NCI-H2107 (cell line): ENCODE measurements around the gene KCNK4.
"Not testable (repeated sequence)": the region's sequence is repeated elsewhere in the genome, so short reads cannot be mapped to it uniquely, and the experiment has no call there.

ENCODE experiments used
- DNase-seq: peaks from one replicate; lab custom pipeline; 2025; lab: John Stamatoyannopoulos, UW

The KCNK4 gene

DNA sequence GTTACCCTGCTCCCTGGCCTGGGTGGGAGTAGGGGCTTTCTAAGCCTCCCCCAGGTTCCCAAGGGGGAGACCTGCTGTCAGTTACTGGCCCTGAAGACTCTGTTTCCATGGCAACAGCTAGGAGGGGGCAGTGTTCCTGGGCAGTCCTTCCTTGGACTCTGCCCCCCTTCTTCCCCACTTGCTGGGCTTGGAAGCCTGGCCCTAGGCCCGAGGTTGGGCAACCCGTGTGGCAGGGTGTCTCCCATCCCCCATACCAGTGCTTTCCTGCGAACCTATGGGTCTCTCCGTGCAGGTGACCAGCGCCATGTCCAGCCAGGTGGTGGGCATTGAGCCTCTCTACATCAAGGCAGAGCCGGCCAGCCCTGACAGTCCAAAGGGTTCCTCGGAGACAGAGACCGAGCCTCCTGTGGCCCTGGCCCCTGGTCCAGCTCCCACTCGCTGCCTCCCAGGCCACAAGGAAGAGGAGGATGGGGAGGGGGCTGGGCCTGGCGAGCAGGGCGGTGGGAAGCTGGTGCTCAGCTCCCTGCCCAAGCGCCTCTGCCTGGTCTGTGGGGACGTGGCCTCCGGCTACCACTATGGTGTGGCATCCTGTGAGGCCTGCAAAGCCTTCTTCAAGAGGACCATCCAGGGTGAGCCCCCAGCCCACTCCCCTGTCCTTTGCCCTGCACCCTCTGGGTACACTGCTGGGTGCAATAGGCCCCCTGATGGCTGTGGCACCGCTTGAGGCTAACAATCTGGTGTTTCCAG is 15.9 kb downstream of the KCNK4 start:
- DNase-seq, result no peak

DNA sequence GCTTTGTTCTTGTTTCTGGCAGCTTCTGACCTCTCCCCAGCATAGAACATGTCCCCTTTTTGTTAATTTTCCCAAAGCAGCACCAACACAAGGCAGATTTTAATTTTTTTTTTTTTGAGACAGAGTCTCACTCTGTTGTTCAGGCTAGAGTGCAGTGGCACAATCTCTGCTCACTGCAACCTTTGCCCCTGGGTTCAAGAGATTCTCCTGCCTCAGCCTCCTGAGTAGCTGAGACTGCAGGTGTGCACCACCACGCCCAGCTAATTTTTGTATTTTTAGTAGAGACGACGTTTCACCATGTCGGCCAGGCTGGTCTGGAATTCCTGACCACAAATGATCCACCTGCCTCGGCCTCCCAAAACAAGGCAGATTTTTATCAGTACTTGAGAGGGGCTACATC is 16.7 kb downstream of the KCNK4 start:
- DNase-seq, result not testable (repeated sequence)

DNA sequence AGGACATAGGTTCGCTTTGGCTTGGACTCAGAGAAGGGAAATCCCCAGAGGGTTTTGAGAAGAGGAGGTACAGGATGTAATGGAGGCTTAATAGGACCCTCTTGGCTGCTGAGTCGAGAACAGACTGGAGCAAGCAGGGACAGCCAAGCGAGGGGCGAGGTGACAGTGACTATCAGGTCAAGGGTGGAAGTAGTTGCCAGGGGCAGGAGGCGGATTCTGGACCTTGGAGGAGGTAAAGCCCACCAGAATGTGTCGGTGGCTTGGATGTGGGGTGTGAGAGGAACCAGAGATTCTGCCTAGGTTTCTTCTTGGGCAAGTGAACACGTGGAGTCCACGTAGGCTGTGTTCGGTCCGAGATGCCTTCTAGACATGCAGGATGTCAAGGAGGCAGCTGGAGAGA is 21.8 kb downstream of the KCNK4 start:
- DNase-seq, result no peak

DNA sequence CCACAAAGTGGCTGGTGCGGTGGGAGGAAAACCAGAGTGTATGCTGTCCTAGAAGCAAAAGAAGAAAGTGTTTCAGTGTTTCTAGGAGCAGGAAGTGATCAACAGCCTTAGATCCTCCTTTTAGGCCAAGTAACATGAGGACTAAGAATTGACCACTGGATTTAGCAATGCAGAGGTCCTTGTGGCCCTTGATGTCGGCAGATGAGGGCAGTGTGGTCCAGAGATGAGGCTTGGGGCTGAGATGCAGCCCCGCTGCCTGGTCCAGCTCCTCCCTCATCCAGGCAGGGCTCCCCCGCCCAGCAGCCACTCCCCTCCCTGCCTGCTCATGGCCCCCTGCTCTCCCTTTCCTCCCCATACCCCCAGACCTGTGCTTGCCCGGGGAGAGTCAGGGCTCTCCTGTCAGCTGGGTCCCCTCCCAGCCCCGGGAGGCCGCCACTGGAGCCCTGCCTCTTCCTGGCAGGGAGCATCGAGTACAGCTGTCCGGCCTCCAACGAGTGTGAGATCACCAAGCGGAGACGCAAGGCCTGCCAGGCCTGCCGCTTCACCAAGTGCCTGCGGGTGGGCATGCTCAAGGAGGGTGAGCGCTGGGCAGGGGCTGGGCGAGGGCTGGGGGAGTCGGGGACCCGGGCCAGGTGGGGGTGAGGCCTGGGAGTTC is 22.5 kb downstream of the KCNK4 start:
- no peak for DNase-seq

DNA sequence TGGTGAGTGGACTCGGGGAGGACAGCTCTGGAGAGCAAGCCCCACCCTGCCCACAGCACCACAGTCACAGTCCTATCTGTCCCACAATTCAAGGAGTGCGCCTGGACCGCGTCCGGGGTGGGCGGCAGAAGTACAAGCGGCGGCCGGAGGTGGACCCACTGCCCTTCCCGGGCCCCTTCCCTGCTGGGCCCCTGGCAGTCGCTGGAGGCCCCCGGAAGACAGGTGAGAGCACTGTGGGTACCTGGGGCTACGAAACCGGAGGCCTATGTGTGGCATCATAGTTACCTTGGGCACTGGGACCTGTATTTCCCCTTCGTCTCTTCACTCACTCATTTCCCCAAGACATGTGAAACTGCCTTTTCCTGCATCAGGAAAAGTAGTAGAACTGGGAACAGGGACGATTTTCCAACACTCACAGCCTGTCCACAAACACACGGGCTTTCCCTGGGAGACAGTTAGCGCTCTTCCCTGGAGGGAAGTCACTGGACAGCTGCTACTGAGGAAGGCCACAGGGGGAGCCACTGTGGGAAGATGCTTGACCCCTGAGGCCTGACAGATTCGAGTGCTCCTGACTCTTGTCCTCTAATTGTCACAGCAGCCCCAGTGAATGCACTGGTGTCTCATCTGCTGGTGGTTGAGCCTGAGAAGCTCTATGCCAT is 23.2 kb downstream of the KCNK4 start:
- no peak for DNase-seq

DNA sequence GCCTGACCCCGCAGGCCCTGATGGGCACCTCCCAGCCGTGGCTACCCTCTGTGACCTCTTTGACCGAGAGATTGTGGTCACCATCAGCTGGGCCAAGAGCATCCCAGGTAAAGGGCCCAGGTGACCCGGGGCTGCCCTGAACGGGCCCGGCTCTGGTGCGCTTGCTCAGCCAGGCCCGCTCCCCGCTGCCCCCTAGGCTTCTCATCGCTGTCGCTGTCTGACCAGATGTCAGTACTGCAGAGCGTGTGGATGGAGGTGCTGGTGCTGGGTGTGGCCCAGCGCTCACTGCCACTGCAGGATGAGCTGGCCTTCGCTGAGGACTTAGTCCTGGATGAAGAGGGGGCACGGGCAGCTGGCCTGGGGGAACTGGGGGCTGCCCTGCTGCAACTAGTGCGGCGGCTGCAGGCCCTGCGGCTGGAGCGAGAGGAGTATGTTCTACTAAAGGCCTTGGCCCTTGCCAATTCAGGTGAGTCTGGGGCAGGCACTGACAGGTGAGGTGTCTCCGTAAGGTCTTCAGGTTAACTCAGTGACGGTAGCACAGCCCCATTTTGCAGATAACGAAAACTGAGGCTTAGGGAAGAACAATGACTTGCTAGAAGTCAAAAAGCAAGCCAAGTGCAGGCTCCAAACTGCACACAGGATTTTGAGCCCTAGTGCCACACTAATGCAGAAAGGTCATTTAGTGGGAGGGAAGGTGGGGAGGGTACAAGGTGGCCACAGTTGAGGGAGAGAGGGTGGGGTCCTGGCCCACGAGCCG is 23.9 kb downstream of the KCNK4 start:
- no peak for DNase-seq

DNA sequence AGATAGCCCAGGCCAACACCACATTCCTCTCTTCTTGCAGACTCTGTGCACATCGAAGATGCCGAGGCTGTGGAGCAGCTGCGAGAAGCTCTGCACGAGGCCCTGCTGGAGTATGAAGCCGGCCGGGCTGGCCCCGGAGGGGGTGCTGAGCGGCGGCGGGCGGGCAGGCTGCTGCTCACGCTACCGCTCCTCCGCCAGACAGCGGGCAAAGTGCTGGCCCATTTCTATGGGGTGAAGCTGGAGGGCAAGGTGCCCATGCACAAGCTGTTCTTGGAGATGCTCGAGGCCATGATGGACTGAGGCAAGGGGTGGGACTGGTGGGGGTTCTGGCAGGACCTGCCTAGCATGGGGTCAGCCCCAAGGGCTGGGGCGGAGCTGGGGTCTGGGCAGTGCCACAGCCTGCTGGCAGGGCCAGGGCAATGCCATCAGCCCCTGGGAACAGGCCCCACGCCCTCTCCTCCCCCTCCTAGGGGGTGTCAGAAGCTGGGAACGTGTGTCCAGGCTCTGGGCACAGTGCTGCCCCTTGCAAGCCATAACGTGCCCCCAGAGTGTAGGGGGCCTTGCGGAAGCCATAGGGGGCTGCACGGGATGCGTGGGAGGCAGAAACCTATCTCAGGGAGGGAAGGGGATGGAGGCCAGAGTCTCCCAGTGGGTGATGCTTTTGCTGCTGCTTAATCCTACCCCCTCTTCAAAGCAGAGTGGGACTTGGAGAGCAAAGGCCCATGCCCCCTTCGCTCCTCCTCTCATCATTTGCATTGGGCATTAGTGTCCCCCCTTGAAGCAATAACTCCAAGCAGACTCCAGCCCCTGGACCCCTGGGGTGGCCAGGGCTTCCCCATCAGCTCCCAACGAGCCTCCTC is 24.8 kb downstream of the KCNK4 start:
- DNase-seq, result not testable (repeated sequence)

DNA sequence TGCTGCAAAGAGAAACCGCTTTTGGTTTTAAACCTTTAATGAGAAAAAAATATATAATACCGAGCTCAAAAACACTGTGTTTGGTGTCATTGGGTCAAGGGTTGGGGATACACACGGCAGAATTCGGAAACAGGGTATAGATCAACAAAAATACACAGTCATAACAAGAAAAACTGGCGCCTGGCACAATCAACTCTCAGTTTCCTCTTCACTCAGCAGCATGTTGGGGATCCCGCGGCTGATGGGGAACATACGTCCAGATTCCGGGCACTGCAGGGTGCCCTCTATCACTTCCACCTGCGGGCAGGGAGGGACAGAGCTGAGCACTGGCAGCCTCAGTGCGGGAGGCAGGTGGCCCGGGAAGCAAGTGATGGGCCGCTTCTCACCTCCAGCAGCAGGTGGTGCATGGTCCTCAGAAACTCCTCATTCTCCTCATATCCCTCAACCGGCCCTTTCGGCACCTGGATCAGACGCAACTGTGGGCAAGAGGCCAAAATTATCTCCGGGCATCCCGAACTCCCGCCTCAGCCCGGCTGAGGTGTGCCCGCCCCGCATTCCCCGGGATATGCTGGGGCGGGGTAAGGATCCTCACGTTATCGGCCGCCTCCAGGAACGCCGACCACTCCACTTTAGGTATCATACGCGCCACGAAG is 25.7 kb downstream of the KCNK4 start:
- DNase-seq, result no peak

DNA sequence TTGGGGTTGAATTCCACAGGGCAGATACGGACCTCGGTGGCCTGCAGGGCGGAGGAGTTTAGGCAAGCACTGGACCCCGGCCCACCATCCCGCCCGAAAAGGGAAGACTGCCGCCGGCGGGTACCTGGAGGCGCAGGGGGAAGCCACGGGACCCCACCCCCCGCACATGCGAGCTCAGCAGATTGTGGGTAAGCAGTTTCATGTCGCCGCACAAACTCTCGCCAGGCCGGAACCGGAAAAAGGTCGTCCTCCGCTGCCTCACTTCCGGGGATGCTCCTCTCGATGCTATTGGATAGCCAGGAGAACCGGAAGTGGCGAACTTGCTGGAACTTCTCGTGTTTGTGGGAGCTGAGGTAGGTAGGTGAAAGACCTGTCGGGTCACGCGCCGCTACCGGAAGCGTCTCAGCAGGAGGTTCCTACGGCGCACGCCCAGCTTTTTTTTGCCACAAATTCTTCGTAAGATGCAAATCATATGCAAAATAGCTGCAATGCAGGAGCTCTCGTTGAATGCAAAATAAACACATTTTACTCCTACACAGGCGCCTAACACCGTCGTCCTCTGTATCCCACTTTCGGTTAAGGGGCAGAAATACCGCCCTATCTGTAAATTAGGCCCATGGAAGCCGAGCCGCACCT is 26.3 kb downstream of the KCNK4 start, which contains the start of gene TRMT112:
Gene TRMT112, minus strand, starts transcription at position 235 of the 636 bp plus-strand sequence. Its CDS starts 33 bp downstream, at position 202.
- peak; percentile 89 for DNase-seq

DNA sequence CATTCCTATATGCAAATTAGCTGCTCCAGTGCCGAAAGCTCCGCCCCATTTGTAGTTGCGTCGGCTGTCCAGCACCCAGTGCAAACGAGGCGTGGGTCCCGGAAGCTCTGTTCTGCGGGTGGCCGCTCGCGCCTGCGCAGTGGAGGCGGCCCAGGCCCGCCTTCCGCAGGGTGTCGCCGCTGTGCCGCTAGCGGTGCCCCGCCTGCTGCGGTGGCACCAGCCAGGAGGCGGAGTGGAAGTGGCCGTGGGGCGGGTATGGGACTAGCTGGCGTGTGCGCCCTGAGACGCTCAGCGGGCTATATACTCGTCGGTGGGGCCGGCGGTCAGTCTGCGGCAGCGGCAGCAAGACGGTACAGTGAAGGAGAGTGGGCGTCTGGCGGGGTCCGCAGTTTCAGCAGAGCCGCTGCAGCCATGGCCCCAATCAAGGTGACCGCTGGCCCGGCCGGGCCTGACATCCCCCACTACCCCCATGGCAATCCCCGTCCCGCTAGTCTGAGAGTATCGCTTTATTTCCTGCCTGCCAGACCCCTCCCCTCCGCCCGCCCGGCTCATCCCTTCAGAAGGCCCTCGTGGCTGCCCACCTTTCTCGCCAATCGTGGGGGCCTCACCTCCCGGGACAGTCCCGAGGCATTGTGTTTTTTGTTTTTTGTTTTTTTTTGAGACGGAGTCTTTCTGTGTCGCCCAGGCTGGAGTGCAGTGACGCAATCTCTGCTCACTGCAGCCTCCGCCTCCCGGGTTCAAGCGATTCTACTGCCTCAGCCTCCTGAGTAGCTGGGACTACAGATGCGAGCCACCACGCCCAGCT is 27.1 kb downstream of the KCNK4 start, which contains the start of gene PRDX5:
Gene PRDX5, plus strand, starts transcription at position 161 of the 805 bp plus-strand sequence. Its CDS starts 95 bp downstream, at position 256.
- peak; percentile 89 for DNase-seq

DNA sequence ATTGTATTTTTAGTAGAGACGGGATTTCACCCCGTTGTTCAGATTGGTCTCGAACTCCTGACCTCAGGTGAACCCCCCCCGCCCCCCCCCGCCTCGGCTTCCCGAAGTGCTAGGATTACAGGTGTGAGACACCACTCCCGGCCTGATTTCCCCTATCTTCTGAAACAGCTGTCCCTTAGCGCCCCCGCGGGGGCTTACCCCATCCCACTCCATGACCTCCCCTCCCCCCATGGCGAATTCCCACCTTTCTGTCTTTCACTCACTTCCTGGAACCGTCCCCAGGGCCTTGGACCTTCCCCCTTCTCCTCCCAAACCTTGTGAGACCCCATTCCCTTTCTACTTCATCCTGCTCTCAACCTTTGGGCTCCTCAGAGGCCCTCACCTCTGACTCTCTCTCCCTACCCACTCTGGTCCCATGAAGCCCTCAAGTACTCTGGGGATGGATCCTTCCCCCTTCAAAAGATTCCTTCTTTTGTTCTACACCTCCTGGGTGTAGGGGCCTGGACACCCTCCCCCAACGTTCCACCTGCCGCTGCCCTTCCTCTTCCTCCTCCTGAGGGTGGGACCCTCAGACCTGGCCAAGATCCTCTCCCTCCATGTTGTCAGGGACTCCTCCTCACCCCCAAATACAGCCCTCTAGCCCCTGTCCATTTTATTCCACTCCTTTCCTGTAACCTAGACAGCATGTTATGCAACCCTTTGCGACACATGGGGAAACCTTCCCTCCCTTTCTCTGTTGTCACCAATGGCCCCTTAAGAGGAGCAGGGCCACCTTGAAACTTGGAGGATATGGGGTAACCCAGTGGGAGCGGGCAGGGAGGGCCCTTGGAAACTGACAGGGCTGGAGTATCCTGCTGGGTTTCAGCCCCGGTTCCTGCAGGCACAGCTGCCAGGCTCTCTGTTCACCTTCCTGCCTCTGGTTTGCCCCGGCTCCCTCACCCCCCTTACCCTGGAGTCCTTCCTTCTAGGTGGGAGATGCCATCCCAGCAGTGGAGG is 28.0 kb downstream of the KCNK4 start:
- DNase-seq, result no peak

DNA sequence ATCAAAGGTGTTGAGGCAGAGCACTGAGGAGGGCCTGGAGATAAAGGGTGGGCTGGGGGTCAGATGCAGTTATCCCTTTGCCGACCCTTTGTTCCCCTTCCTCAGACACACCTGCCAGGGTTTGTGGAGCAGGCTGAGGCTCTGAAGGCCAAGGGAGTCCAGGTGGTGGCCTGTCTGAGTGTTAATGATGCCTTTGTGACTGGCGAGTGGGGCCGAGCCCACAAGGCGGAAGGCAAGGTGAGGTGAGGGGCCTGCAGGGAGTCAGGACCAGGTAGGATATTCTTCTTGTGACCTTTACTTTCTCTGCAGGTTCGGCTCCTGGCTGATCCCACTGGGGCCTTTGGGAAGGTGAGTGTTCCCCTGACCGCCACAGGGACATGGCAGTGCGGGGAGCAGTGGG is 29.5 kb downstream of the KCNK4 start:
- no peak for DNase-seq

DNA sequence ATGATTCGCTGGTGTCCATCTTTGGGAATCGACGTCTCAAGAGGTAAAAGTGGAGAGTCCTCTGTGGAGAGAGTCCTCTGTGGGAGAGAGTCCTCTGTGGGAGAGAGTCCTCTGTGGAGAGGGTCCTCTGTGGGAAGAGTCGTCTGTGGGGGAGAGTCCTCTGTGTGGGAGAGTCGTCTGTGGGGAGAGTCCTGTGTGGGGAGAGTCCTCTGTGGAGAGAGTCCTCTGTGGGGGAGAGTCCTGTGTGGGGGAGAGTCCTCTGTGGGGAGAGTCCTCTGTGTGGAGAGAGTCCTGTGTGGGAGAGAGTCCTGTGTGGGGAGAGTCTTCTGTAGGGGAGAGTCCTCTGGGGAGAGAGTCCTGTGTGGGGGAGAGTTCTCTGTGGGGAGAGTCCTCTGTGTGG is 29.9 kb downstream of the KCNK4 start:
- DNase-seq, result no peak

DNA sequence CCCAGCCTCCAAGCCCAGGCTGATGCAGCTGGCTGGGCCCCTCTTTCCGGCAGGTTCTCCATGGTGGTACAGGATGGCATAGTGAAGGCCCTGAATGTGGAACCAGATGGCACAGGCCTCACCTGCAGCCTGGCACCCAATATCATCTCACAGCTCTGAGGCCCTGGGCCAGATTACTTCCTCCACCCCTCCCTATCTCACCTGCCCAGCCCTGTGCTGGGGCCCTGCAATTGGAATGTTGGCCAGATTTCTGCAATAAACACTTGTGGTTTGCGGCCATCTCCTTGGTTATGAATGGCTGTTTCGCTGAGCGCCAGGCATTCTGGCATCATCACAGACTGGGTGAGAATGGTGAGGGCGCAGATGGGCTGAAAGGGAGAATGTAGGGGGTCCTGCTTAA is 30.4 kb downstream of the KCNK4 start:
- peak; percentile 43 for DNase-seq

DNA sequence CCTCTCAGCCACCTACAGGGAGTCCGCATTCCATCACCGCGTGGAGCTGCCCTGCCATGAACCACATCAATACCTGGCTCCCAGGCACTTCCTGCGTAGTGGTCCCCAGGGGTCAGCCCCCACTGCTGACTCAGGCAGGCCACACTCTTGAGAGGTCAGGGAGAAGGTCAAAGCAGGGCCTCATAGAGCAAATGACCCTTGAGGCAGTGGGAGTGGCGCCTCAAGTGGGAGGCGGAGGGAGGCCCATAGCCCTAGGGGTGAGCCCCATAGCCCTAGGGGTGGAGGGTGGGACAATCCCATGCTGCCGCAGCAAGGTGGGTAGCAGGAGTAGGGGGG is 31.8 kb downstream of the KCNK4 start:
- no peak for DNase-seq

DNA sequence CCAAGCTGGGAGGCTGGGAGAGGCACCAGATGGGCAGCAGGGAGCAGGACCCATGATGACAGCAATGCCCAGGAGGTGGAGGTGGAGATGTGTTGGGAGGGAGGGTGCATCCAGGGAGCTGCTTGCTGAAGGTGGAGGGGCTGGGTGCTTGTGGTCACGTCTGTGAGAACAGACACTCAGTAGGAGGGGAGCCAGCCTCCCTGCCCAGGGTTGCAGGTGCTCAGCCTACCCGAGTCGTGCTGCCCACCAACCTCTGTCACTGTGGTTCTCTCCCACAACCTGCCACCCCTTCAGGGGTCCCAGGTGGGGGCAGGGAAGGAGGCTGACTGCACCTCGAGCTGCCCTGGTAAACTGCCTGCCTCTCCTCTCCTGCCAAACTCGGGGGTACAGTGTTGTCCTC is 32.3 kb downstream of the KCNK4 start:
- DNase-seq, result no peak

DNA sequence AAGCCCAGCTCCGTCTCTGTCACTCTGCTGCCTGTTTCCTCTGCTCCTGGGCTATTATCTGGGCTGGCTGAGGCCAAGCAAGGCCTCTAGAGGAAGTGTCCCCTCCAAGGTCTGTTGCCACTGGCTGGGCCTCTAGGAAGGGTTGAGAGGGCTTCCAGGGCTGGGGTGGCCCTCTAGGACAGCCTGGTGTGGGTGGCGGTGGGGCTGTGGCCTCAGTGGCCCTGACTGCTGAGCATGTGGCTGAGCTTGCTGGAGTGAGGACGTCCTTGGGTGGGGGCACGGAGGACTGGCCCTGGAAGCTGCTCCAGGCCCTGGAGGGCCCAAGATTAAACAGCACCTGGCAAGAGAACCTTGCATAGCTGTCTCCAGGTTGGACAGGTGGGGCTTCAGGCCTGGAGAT is 32.9 kb downstream of the KCNK4 start:
- not testable (repeated sequence) for DNase-seq
